MM.1S (cell line): ENCODE data around the gene GBX1.

ENCODE experiments used
- CTCF ChIP-seq: fragments of 300-600 bp; sonication (generic); IDR thresholded peaks from 2 replicates; pipeline ENCODE4 v1.5.1; 2016; ENCODE audit warnings: antibody characterized with exemption, low read length, mixed read lengths
- EZH2 ChIP-seq: fragments of 300-600 bp; sonication (generic); optimal IDR thresholded peaks from 2 replicates; pipeline ENCODE3; 2017; ENCODE audit warnings: low read depth, mild to moderate bottlenecking, antibody characterized with exemption, low read length, mixed read lengths
- EZH2phosphoT487 ChIP-seq: fragments of 300-600 bp; sonication (generic); IDR thresholded peaks from 2 replicates; pipeline ENCODE4 v1.6.1; 2018; ENCODE audit warnings: antibody characterized with exemption, low read length

- TF ChIP-seq CTCF, result no peak
- TF ChIP-seq EZH2, result no peak
- no peak for TF ChIP-seq EZH2phosphoT487
Observed at GRCh38 chr7:151139791-151140190, 27.7 kb downstream of the GBX1 start.
